Measurements from ENCODE around the gene ARHGDIB. TPM values are rescaled to one million over a fixed set of nuclear protein-coding genes. Genes with fewer than 3 reads are reported as not detected.

The ARHGDIB gene
- total RNA-seq, 2 experiments from 2014 or later = 569 to 737 TPM

DNA sequence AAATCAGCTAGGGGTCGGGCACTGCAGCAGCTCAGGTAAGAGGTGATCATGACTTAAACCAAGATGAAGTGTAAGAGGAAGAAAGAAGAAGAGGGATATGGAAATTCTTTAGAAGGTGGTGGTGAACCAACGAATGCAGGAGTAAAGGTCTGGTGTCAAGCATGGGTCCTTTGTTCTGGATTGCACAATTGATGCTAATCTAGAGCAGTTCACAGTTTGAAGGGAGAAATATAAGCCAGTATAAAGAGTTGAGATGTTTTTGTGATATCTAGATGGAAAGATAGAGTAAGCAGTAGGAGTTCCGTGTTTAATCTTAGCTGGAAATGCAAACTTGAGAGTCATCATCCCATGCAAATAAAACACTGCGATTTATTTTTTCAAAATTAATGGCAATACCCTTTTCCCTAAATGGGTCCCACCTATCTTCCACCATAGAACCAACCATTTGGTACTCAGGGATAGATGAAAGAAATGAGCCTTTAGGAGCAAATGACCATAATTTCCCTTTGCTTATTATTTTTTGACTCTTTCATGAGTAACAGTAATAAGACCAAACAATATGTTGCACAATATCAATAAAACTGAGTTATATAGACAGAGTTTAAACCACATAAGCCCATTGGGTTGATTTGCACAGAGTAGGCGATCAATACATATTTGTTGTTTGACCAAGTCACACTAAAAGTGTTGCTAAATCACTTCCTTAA is 60.7 kb downstream of the ARHGDIB start:
- ChIA-PET POLR2A (interaction anchor here (0.8 to 1.2 kb wide), 2 partner anchors 47 to 83 kb away, joined by 3 to 5 read pairs; no protein-coding TSS in a partner anchor), CTCF (ENCODE audit: unreplicated experiment) (no interaction called here)
- no peak for TF ChIP-seq EZH2phosphoT487 (IDR thresholded peaks at IDR 0.05; ENCODE audit: borderline replicate concordance, low read depth, low read length)
- TF ChIP-seq, protein P1, sequence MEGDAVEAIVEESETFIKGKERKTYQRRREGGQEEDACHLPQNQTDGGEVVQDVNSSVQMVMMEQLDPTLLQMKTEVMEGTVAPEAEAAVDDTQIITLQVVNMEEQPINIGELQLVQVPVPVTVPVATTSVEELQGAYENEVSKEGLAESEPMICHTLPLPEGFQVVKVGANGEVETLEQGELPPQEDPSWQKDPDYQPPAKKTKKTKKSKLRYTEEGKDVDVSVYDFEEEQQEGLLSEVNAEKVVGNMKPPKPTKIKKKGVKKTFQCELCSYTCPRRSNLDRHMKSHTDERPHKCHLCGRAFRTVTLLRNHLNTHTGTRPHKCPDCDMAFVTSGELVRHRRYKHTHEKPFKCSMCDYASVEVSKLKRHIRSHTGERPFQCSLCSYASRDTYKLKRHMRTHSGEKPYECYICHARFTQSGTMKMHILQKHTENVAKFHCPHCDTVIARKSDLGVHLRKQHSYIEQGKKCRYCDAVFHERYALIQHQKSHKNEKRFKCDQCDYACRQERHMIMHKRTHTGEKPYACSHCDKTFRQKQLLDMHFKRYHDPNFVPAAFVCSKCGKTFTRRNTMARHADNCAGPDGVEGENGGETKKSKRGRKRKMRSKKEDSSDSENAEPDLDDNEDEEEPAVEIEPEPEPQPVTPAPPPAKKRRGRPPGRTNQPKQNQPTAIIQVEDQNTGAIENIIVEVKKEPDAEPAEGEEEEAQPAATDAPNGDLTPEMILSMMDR (conservative IDR thresholded peaks at IDR 0.05; ENCODE audit: low read length) = no peak
- Histone ChIP-seq H3K4me3 (ENCODE audit: low read depth, low read length, poor library complexity, severe bottlenecking) (no peak overlapping the region), H3K79me2 (ENCODE audit: insufficient read depth, low read depth, low read length) (no peaks in the 10 kb centered on the region), H3K27ac (ENCODE audit: low read depth, low read length, poor library complexity, severe bottlenecking) (no peak overlapping the region), H3K9me3 (ENCODE audit: low read length) (no peaks in the 10 kb centered on the region), H3K9me2 (ENCODE audit: insufficient read depth, low read length) (no peaks in the 10 kb centered on the region), H4K20me1 (ENCODE audit: insufficient read depth, low read length) (no peaks in the 10 kb centered on the region), H3K36me3 (ENCODE audit: insufficient read depth, low read length) (no peaks in the 10 kb centered on the region), H3K4me1 (ENCODE audit: insufficient read depth, low read length, poor library complexity, severe bottlenecking) (peaks cover 6% of the 10 kb centered on the region), H2AFZ (ENCODE audit: low read length) (0 out of 2 replicates have a peak overlapping the region, but pooled peaks have one; percentile 3), H3K4me2 (ENCODE audit: low read length) (no peak overlapping the region)
- DNase-seq (ENCODE audit: low spot score) = no peak
- BruUV-seq (replicated peaks) = no TSS peak
- intact Hi-C loops (cut with micrococcal nuclease; ENCODE audit: unreplicated experiment) = no loop called here

DNA sequence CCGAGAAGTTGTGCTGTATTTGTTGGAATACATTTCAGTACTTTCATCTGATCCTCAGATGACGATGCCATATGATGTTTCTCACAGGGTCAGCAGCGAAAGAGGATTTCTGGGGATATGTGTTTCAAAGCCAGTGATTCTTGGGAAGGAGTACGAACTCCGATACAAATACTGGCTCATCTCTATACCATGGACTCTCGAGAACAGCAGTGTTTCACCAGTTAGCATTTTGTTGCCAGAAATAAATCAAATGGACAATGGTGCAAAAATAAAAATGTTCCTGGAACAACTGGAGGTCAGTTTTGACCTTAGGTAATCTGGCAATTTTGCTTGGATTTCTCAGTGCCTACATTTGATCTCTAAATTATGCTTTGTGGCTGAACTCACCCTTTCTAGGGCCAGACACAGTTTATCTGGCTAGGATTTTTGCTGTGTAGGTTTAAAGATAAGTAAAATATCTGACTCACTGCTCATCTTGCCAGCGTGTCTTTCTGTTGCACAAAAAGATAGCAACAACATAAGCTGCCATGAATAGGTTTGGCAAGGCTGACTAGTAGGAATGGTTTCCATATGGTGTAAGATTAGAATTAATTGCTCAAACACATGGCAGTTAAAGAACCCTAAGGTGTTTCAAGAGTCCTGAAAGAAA is 64.8 kb downstream of the ARHGDIB start:
- TF ChIP-seq, protein P1 (conservative IDR thresholded peaks at IDR 0.05; ENCODE audit: low read length) = no peak
- TF ChIP-seq EZH2phosphoT487 (IDR thresholded peaks at IDR 0.05; ENCODE audit: borderline replicate concordance, low read depth, low read length) = no peak
- ChIA-PET CTCF (ENCODE audit: unreplicated experiment) (no interaction called here), POLR2A (interaction anchor here (1.3 to 2.5 kb wide), 2 partner anchors 12 to 93 kb away, joined by 3 to 8 read pairs; partner anchors contain the start of genes C12orf60 and WBP11)
- Histone ChIP-seq H3K4me1 (ENCODE audit: insufficient read depth, low read length, poor library complexity, severe bottlenecking) (no peaks in the 10 kb centered on the region), H3K36me3 (ENCODE audit: insufficient read depth, low read length) (no peaks in the 10 kb centered on the region), H3K9me3 (ENCODE audit: low read length) (no peaks in the 10 kb centered on the region), H3K79me2 (ENCODE audit: insufficient read depth, low read depth, low read length) (no peaks in the 10 kb centered on the region), H3K4me3 (ENCODE audit: low read depth, low read length, poor library complexity, severe bottlenecking) (no peak overlapping the region), H2AFZ (ENCODE audit: low read length) (no peak overlapping the region), H3K27ac (ENCODE audit: low read depth, low read length, poor library complexity, severe bottlenecking) (no peak overlapping the region), H3K4me2 (ENCODE audit: low read length) (no peak overlapping the region), H3K9me2 (ENCODE audit: insufficient read depth, low read length) (no peaks in the 10 kb centered on the region), H4K20me1 (ENCODE audit: insufficient read depth, low read length) (no peaks in the 10 kb centered on the region)
- intact Hi-C loops (cut with micrococcal nuclease; ENCODE audit: unreplicated experiment) = no loop called here
- DNase-seq (ENCODE audit: low spot score) = no peak
- no TSS peak for BruUV-seq (replicated peaks)

Measured in OCI-LY7 (cell line).